SK-N-SH (cell line): ENCODE data around the gene C12orf60. TPM values are rescaled to one million over a fixed set of nuclear protein-coding genes. Genes with fewer than 3 reads are reported as not detected.

ENCODE experiments used
- CTCF ChIA-PET: fragments of 300-600, 350-600 bp; formaldehyde crosslinking; extraction: SDS; loops from one replicate; lab custom pipeline; 2021; lab: Yijun Ruan, JAX
- POLR2A ChIA-PET: fragments of 350-600 bp; sonication (Branson Sonifier 250); formaldehyde crosslinking; extraction: SDS; loops from one replicate; lab custom pipeline; 2020; ENCODE audit warnings: antibody characterized with exemption, inconsistent platforms; lab: Yijun Ruan, JAX
- DNase-seq: peaks from one replicate; pipeline ENCODE4 v3.0.0; 2012
- H2AFZ ChIP-seq: fragments of 200-600 bp; sonication (generic); 2 replicates; pipeline ENCODE4 v1.8.1; 2016; ENCODE audit warnings: antibody characterized with exemption, mild to moderate bottlenecking, low read depth
- H3F3A ChIP-seq: fragments of 200-600 bp; sonication (generic); replicated peaks from 2 replicates; pipeline ENCODE3; 2016; ENCODE audit warnings: antibody characterized with exemption, mild to moderate bottlenecking; ENCODE audit not compliant: insufficient read depth
- H3K27ac ChIP-seq, 2 experiments: fragments of 200-500 bp in 1 of 2; fragments of 200-600 bp in 1 of 2; sonication (Bioruptor generic) in 1 of 2; sonication (generic), shearing (Covaris generic) in 1 of 2; 2 replicates each; pipeline versions ENCODE4 v1.5.1 to v1.6.1; 2014 to 2016; ENCODE audit warnings: low read depth in 2 of 2, inconsistent platforms in 1 of 2, low read length in 1 of 2, mild to moderate bottlenecking in 1 of 2, mixed read lengths in 1 of 2
- H3K27me3 ChIP-seq: fragments of 200-600 bp; sonication (generic), shearing (Covaris generic); 2 replicates; pipeline ENCODE4 v1.6.1; 2016; ENCODE audit warnings: mixed run types; ENCODE audit not compliant: insufficient read depth
- H3K36me3 ChIP-seq, 2 experiments: fragments of 200-500 bp in 1 of 2; fragments of 200-600 bp in 1 of 2; sonication (Bioruptor generic) in 1 of 2; sonication (generic) in 1 of 2; replicated peaks in 1 of 2; 2 replicates each; pipeline versions ENCODE3 to v1.5.1; 2014 to 2016; ENCODE audit warnings: low read length in 1 of 2, mild to moderate bottlenecking in 1 of 2; ENCODE audit not compliant: insufficient read depth in 2 of 2, control insufficient read depth in 1 of 2
- H3K4me1 ChIP-seq, 2 experiments: fragments of 200-500 bp in 1 of 2; fragments of 200-600 bp in 1 of 2; sonication (Bioruptor generic) in 1 of 2; sonication (generic), shearing (Covaris generic) in 1 of 2; 2 replicates each; pipeline versions ENCODE4 v1.5.1 to v1.6.1; 2014 to 2016; ENCODE audit warnings: low read depth in 1 of 2, low read length in 1 of 2, mixed run types in 1 of 2; ENCODE audit not compliant: insufficient read depth in 2 of 2, control insufficient read depth in 1 of 2
- H3K4me2 ChIP-seq: fragments of 200-600 bp; sonication (generic), shearing (Covaris generic); 2 replicates; pipeline ENCODE4 v1.6.1; 2017; ENCODE audit warnings: mixed run types
- H3K4me3 ChIP-seq, 2 experiments: fragments of 200-500 bp in 1 of 2; fragments of 200-600 bp in 1 of 2; sonication (Bioruptor generic) in 1 of 2; sonication (generic), shearing (Covaris generic) in 1 of 2; 2 replicates each; pipeline versions ENCODE4 v1.5.1 to v1.8.1; 2014 to 2016; ENCODE audit warnings: low read depth in 2 of 2, inconsistent platforms in 1 of 2, low read length in 1 of 2, mild to moderate bottlenecking in 1 of 2, mixed read lengths in 1 of 2, moderate library complexity in 1 of 2
- H3K79me2 ChIP-seq: fragments of 200-600 bp; sonication (generic); 2 replicates; pipeline ENCODE4 v1.8.1; 2017; ENCODE audit warnings: mild to moderate bottlenecking; ENCODE audit not compliant: insufficient read depth
- H3K9ac ChIP-seq: fragments of 200-600 bp; sonication (generic); 2 replicates; pipeline ENCODE4 v1.6.1; 2017; ENCODE audit warnings: mixed run types
- H3K9me2 ChIP-seq: fragments of 200-600 bp; sonication (generic); 2 replicates; pipeline ENCODE4 v1.6.1; 2017; ENCODE audit warnings: mixed run types
- H3K9me3 ChIP-seq: fragments of 200-600 bp; sonication (generic); 2 replicates; pipeline ENCODE4 v1.6.1; 2017; ENCODE audit warnings: mixed run types, mild to moderate bottlenecking, moderate library complexity
- H4K20me1 ChIP-seq: fragments of 200-600 bp; sonication (generic); 2 replicates; pipeline ENCODE4 v1.6.1; 2017; ENCODE audit warnings: mild to moderate bottlenecking, mixed run types; ENCODE audit not compliant: insufficient read depth
- CHD2 ChIP-seq: fragments of 150-350 bp; IDR thresholded peaks from 2 replicates; pipeline ENCODE4 v1.6.1; 2018; ENCODE audit warnings: low read length; ENCODE audit not compliant: partially characterized antibody
- ELF1 ChIP-seq: IDR thresholded peaks from 2 replicates; pipeline ENCODE4 v1.4.0; 2012
- EP300 ChIP-seq, 2 experiments: IDR thresholded peaks; 2 replicates each; pipeline versions ENCODE4 v1.4.0 to v1.6.1; 2012; ENCODE audit warnings: borderline replicate concordance in 1 of 2, low read depth in 1 of 2, low read length in 1 of 2
- FOXJ3 ChIP-seq: sonication (generic); formaldehyde crosslinking; IDR thresholded peaks from 2 replicates; pipeline ENCODE4 v1.5.1; 2020; ENCODE audit warnings: mild to moderate bottlenecking, missing genetic modification reagents
- GABPA ChIP-seq: IDR thresholded peaks from 2 replicates; pipeline ENCODE4 v1.4.0; 2012; ENCODE audit warnings: low read depth, mild to moderate bottlenecking
- GATA2 ChIP-seq: sonication (generic); formaldehyde crosslinking; IDR thresholded peaks from 2 replicates; pipeline ENCODE4 v1.5.0; 2020; ENCODE audit warnings: mild to moderate bottlenecking, missing genetic modification reagents
- JUND ChIP-seq: IDR thresholded peaks from 2 replicates; pipeline ENCODE4 v1.4.0; 2012
- MAX ChIP-seq: IDR thresholded peaks from 2 replicates; pipeline ENCODE4 v1.4.0; 2012; ENCODE audit warnings: low read depth
- MEF2A ChIP-seq: IDR thresholded peaks from 2 replicates; pipeline ENCODE4 v1.4.0; 2012; ENCODE audit warnings: low read depth, borderline replicate concordance
- NRF1 ChIP-seq: IDR thresholded peaks from 2 replicates; pipeline ENCODE4 v1.6.1; 2012; ENCODE audit warnings: low read depth, mild to moderate bottlenecking, low read length
- PBX3 ChIP-seq: IDR thresholded peaks from 2 replicates; pipeline ENCODE4; 2012
- POLR2AphosphoS5 ChIP-seq: IDR thresholded peaks from 2 replicates; pipeline ENCODE4 v1.6.1; 2012; ENCODE audit warnings: low read depth, low read length
- RAD21 ChIP-seq: IDR thresholded peaks from 2 replicates; pipeline ENCODE4 v1.6.1; 2012; ENCODE audit warnings: mild to moderate bottlenecking, low read length
- RCOR1 ChIP-seq: fragments of 150-350 bp; IDR thresholded peaks from 2 replicates; pipeline ENCODE4 v1.6.1; 2017; ENCODE audit warnings: antibody characterized with exemption, low read length
- REST ChIP-seq: IDR thresholded peaks from 2 replicates; pipeline ENCODE4 v1.6.1; 2012; ENCODE audit warnings: mild to moderate bottlenecking, low read depth, low read length, moderate library complexity
- RFX5 ChIP-seq: IDR thresholded peaks from 2 replicates; pipeline ENCODE4 v1.6.1; 2012; ENCODE audit warnings: mild to moderate bottlenecking, improper control_type of control experiment, low read length
- TCF12 ChIP-seq: IDR thresholded peaks from 2 replicates; pipeline ENCODE4 v1.4.0; 2012
- ZBTB33 ChIP-seq: IDR thresholded peaks from 2 replicates; pipeline ENCODE4 v1.4.0; 2012; ENCODE audit warnings: low read depth, borderline replicate concordance
- WGBS: methylation state at CpG from one replicate; pipeline ENCODE4 v1.1.6; 2017; ENCODE audit warnings: low lambda C conversion rate; 5-methylcytosine and 5-hydroxymethylcytosine counted together
- polyA plus RNA-seq, 3 experiments: library from polyadenylated mRNA; depleted of rRNA; stranded (reverse); fragments of >200 nt; gene quantifications; 2 replicates each; pipeline ENCODE4 v1.2.3, GENCODE V29; 2012

The C12orf60 gene
- polyA plus RNA-seq, 1 of the 3 experiments (the other 2 are of a cell fraction): 0.87 TPM

GRCh38 chr12:14772946-14773345 lies 30.5 kb upstream of the C12orf60 start:
- Histone ChIP-seq H2AFZ (no peak overlapping the region), H3F3A (peaks cover 32% of the 10 kb centered on the region), H3K4me3 (no peak overlapping the region), H3K4me2 (no peak overlapping the region), H4K20me1 (peaks cover 19% of the 10 kb centered on the region; the same call in 1 of the 2 replicates), H3K9me3 (no peaks in the 10 kb centered on the region), H3K27ac (no peak overlapping the region), H3K4me1 (peaks cover 7 to 12% of the 10 kb centered on the region in 2 experiments; a peak in 3 of 4 replicates), H3K27me3 (no peaks in the 10 kb centered on the region), H3K9ac (no peak overlapping the region), H3K9me2 (no peaks in the 10 kb centered on the region), H3K79me2 (peaks cover 53% of the 10 kb centered on the region), H3K36me3 (peaks cover 0 to 8% of the 10 kb centered on the region in 2 experiments)
- CTCF ChIA-PET: no interaction called here
- POLR2A ChIA-PET: no interaction called here
- WGBS: 96% methylated on average over 5 of the region's 5 CpGs
- DNase-seq: no peak
- no peak for TF ChIP-seq REST
- no peak for TF ChIP-seq GABPA
- no peak for TF ChIP-seq ELF1
- TF ChIP-seq ZBTB33: no peak
- no peak for TF ChIP-seq EP300 (IDR thresholded peaks at IDR 0.05; ENCODE audit: borderline replicate concordance in 1 of 2, low read depth in 1 of 2, low read length in 1 of 2)
- TF ChIP-seq RAD21: no peak
- no peak for TF ChIP-seq POLR2AphosphoS5

- DNase-seq: peak; percentile 7
- Histone ChIP-seq H3K9me2 (no peaks in the 10 kb centered on the region), H4K20me1 (peaks cover 13% of the 10 kb centered on the region; the same call in 1 of the 2 replicates), H3K4me3 (peak overlapping the region; percentile 77 to 84), H2AFZ (peak overlapping the region; percentile 69; the same call in 1 of the 2 replicates), H3K4me2 (peak overlapping the region; percentile 82; the same call in 1 of the 2 replicates), H3K9ac (no peak overlapping the region), H3K79me2 (peaks cover 46% of the 10 kb centered on the region), H3F3A (peaks cover 25% of the 10 kb centered on the region), H3K36me3 (peaks cover 0 to under 1% of the 10 kb centered on the region in 2 experiments), H3K4me1 (peaks cover 0 to 12% of the 10 kb centered on the region in 2 experiments; a peak in 3 of 4 replicates), H3K9me3 (no peaks in the 10 kb centered on the region), H3K27ac (peak overlapping the region in 1 of 2 experiments; percentile 86; a peak in 1 of 4 replicates), H3K27me3 (no peaks in the 10 kb centered on the region)
- ChIA-PET POLR2A (interaction anchor here (0.9 to 1.4 kb wide), 2 partner anchors 29 to 30 kb away, joined by 3 to 5 read pairs; partner anchors contain the start of genes C12orf60 and WBP11), CTCF (interaction anchor here (1.8 kb wide), 1 partner anchor 18 kb away, joined by 4 read pairs; no protein-coding TSS in a partner anchor)
- 79% methylated on average over 14 of the region's 16 CpGs for WGBS
- TF ChIP-seq GABPA (no peak), CHD2 (no peak), PBX3 (no peak), JUND (no peak), TCF12 (no peak), NRF1 (no peak), FOXJ3 (CRISPR knock-in tag) (no peak), GATA2 (no peak), RCOR1 (no peak), RFX5 (no peak), MEF2A (no peak), ELF1 (no peak), ZBTB33 (no peak), MAX (no peak)
These were observed 29.8 kb upstream of the C12orf60 start for GRCh38 chr12:14773685-14774073.
